Right ventricle myocardium superior (tissue), 1 donor: ENCODE data around the gene TWSG1. TPM values are rescaled to one million over a fixed set of nuclear protein-coding genes. Genes with fewer than 3 reads are reported as not detected.

Experiments
- ATAC-seq: fragments of 200-7000 bp; cut with Tn5 transposase; one replicate; pipeline ENCODE4 v1.9.1; 2020; ENCODE audit warnings: mild to moderate bottlenecking; ENCODE audit not compliant: poor library complexity
- DNase-seq: peaks from one replicate; pipeline ENCODE4 v3.0.0-alpha.2; 2020
- intact Hi-C: fragments of 100-400 bp; cut with DNase I; formaldehyde crosslinking; loops from one replicate; pipeline ENCODE4 v1.11.2; 2022
- long read RNA-seq: library from polyadenylated mRNA; unstranded; transcript quantifications from one replicate; pipeline ENCODE4 v2.0.0, GENCODE V29; 2021
- total RNA-seq: library from RNA; stranded (reverse); fragmentation: NEBNext Ultra II Directional; extraction: Animal tissue kit (Norgen Biotek cat#: 25700); gene quantifications from one replicate; pipeline ENCODE4 v1.2.1, GENCODE V29; 2021
- donor health status: DM: no; HTN: yes; CAD: no; lungs with severe emphysema.

TWSG1 gene
- total RNA-seq, result 8.6 TPM
- long read RNA-seq, transcript TWSG1-201 (5 exons, 3,756 nt), result major isoform, 26 of 28 reads
- long read RNA-seq, partial matches to known transcripts, result 0 of 28 reads
- long read RNA-seq, other reads (novel, unspliced or antisense), result 1 of 28 reads

DNA sequence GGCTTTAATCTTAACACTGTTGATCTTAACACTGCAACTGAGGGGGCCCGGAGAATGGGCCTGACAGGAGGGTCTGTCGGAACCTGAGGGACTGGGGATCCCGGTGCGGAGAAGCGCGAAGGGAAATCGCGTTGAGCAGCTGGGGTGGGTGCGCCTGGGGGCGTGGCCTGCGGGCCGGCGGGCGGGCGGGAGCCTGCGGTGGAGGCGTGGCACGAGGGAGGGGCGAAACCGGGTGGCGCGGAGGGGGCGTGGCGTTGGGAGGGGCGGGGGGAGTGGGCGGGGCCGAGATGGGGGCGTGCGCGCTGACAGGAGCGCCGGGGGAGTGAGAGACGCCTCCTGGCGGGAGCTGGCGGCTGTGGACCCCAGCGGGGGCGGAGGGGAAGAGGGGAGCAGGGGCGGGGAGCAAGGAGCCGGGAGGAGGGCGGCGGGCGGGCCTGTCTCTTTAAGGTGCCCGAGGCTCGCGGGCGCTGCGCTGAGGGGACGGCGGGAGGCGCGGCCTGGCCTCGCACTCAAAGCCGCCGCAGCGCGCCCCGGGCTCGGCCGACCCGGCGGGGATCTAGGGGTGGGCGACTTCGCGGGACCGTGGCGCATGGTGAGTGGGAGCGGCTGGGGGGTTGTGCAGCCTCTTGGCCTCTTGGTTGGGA lies at the start of gene TWSG1:
Gene TWSG1 (plus strand): TSS at position 445 of the 644 bp plus-strand sequence. CDS start 2,457 bp downstream, outside the sequence.
- ATAC-seq, result peak; percentile 97
- intact Hi-C loops, result no loop called here
- DNase-seq, result peak; percentile 96

DNA sequence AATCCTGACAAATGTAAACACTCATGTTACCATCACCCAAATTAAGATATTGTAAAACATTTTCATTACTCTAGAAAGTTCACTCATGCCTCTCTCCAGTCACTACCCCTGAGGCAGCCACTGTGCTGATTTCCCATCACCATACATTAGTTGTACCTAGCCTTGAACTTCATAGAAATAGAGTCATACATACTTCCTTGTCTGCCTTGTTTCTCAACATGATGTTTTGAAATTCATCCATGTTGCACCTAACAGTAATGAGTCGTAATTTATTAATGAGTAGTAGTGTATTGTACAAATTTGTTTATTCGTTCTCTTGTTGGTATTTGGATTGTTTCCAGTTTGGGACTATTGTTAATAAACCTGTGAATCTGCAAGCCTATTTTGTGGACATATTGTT lies 49.0 kb upstream of the TWSG1 start:
- ATAC-seq (no peak), DNase-seq (no peak)
- intact Hi-C loops, result no loop called here

DNA sequence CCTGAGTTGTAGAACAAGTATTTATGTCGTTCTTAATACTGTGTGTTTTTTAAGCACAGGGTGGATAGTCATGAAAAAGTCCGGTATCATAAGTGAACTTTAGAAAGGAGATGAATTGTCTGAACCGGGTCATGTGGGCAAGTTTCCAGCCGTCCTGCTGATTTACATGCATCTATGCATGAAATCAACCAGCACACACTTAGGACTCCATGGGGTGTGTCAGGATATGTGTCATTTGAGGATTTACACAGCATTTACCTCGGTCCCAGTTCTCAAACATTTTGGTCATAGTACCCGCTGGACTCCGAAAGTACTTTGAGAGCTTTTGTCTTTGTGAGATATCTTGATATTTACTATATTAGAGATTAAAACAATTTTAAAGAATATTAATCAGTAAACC lies 47.5 kb upstream of the TWSG1 start:
- ATAC-seq, result no peak
- intact Hi-C loops, result no loop called here
- no peak for DNase-seq

DNA sequence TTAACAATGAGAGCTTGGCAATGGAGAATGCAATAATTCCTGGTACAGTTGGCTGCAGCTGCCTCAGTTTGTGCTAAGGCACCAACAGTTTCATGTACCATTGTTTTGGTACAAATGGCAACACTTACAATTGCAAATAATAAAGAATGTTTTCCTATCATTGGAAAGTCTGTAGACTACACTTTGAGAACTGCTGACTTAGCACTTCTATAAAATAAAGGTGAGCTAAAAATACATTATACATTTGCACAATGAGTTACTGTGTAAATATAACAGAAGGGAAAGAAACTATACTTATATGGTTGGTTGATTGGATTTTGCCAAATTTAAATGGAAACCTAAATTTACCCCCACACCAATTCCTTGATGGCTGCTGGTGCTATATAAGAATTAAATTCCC lies 44.9 kb upstream of the TWSG1 start:
- DNase-seq, result no peak
- ATAC-seq, result no peak
- intact Hi-C loops, result no loop called here

DNA sequence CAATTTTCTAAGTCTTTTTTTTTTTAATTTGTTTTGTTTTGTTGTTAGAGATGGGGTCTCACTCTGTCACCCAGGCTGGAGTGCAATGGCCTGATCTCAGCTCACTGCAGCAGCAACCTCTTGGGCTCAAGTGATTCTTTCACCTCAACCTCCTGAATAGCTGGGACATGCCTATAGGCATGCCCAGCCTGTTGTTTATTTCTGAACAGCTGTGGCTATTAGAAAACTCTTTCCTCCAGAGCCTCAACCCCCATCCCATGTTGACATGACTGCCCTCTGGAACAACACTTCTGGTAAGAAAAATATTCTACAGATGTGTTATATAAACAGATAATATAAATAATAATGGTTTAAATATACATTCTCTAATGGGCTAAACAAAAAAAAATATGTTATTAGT lies 44.4 kb upstream of the TWSG1 start:
- intact Hi-C loops, result no loop called here
- DNase-seq, result no peak
- no peak for ATAC-seq

DNA sequence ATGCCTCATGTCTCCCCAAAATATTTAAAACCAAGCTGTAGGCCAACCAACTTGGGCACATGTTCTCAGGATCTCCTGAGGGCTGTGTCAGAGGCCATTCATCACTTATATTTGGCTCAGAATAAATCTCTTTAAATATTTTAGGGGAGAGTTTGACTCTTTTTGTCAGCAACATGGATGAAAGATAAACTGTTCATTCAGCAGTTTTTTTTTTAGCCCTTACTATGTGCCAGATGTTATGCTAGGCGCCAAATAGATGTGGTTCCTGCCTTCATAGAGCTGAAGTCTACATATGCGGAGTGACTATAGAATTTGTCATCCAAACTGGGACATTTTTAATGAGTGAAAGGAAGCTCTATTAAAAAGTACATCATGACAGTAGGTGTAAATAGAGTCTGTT lies 42.5 kb upstream of the TWSG1 start:
- no peak for DNase-seq
- ATAC-seq, result no peak
- intact Hi-C loops, result no loop called here

DNA sequence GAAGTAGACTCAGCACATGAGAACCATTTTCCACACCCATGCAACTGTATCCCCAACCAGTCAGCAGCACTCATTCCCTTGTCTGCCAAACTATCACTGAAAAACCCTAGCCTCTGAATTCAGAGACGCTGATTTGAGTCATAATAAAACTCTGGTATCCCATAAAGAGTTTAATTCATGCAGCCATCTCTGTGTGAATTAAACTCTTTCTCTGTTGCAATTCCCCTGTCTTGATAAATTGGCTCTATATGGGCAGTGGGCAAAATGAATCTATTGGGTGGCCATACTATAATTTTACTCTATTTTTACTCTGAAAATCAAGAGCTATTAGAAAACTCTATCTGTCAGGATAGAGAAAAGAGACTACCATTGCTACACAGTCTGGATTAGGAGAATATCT lies 40.6 kb upstream of the TWSG1 start:
- DNase-seq, result no peak
- intact Hi-C loops, result no loop called here
- ATAC-seq, result no peak

DNA sequence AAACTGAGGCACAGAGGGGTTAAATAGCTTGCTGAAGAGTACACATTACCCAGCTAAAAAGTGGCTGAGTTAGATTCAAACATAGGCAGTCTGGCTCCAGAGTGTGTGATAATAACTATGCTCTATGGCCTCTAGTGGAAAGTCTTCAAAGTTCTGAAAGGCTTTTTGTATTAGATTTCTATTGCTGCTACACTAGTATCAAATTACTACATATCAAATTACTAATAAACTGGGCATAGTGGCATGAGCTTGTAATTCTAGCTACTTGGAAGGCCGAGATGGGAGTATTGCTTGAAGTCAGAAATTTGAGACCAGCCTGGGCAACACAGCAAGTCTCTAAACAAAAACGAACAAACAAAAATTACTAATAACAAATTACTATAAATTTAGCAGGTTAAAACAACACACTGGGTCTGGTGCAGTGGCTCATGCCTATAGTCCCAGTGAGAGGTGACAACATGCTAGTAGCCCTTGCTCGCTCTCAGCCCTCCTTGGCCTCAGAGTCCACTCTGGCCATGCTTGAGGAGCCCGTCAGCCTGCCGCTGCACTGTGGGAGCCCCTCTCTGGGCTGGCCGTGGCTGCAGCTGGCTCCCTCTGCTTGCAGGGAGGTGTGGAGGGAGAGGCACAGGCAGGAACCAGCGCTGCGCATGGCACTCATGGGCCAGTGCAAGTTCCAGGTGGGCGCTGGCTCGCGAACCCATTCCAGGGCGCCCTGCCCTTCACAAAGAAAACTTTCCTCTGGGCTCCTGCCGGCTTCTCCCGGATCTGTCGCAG lies 38.2 kb upstream of the TWSG1 start:
- no peak for ATAC-seq
- intact Hi-C loops, result no loop called here
- DNase-seq, result no peak

DNA sequence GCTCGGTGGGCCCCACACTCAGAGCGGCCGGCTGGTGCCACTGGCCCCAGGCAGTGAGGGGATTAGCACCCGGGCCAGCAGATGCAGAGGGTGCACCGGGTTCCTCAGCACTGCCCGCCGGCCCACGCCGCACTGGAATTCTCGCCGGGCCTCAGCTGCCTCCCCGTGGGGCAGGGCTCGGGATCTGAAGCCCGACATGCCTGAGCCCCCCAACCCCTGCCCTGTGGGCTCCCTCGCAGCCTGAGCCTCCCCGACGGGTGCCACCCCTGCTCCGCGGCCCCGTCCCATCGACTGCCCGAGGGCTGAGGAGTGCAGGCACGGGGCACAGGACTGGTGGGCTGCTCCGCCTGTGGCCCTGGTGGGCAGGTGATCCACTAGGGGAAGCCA lies 37.6 kb upstream of the TWSG1 start:
- no peak for ATAC-seq
- intact Hi-C loops, result no loop called here
- no peak for DNase-seq

DNA sequence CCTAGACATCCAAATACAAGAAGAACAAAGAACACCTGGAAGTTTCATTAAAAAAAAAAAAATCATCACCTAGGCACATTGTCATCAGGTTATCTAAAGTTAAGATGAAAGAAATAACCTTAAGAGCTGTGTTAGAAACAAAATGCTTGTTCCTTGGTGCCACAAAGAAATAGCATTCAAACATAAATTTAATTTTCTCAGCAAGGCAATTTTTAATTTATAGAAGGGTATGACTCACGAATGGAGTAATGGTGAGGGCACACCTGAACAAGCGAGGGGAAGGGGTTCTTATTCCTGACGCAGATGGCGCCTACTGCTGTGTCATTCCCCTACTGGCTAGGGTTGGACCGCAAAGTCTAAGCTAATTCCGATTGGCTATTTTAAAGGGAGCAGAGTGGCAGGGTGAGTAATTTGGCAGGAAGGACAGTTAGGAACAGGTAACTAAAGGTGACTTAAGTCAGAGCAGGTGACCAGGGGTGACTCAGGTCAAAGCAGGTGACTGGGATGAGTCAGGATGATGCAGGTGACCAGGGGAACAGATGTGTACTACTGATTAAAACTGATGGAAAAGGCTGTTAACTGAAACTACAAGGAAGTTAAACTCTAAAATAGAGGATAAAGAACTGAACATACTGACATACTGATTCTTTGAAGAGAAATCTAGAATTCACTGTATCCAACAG lies 30.0 kb upstream of the TWSG1 start:
- no peak for DNase-seq
- intact Hi-C loops, result no loop called here
- no peak for ATAC-seq

DNA sequence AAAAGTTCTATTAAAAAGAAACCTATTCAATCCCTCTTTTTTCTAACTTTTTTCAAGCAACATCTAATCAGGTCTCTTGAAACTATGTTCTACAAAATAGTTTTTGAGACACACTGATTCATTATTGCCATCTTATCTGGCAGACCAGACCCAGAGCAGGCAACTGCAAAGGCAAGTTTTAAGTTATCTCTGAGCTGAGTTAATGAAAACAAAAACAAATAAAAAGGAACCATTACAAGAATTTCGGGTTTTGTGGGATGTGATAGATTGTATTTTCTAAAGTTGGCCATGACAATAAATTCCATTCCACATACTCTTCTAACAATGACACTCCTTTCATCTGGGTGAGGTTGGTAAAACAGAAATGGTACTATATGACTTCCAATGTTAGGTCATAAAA lies 15.2 kb upstream of the TWSG1 start:
- intact Hi-C loops, result no loop called here
- DNase-seq (no peak), ATAC-seq (no peak)

DNA sequence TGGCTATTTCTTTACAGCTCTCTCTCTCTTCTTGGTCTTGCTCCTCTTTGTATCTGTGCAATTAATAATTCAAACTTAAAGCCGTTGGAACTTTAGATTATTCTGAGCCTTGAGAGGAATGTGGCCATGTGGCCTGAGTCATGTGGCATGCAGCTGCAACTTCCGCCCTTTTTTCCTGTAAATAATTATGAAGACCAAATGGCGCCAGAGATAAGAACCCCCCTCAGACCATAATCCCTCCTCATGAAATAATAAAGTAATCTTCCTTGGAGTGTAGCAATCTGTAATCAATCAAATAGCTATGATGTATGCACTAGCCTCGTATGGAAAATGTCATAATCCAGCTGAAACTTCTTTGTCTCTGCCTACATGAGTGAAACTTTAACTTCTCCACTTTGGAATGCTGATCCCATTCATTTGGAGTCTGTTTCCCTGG lies 13.5 kb upstream of the TWSG1 start:
- ATAC-seq (no peak), DNase-seq (no peak)
- intact Hi-C loops, result no loop called here

DNA sequence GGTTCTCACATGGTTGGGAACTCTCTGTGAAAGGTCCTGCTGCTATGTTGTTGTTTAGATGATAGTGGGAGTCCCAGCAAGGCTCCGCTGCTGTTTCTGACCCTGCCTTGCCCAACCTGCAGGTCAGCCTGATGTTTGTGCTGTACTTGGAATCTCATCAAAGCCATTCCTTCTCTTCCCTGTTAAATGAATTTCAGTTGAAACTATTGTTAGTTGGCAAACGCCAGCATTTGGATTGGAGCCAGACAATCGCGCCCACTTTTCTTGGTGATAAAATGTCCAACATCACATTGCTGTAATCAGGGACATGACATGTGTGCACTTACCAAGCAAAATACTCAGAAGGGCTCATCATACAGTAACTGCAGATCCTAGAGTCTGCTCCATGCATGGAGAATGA lies 12.8 kb upstream of the TWSG1 start:
- no peak for ATAC-seq
- DNase-seq, result no peak
- intact Hi-C loops, result no loop called here

DNA sequence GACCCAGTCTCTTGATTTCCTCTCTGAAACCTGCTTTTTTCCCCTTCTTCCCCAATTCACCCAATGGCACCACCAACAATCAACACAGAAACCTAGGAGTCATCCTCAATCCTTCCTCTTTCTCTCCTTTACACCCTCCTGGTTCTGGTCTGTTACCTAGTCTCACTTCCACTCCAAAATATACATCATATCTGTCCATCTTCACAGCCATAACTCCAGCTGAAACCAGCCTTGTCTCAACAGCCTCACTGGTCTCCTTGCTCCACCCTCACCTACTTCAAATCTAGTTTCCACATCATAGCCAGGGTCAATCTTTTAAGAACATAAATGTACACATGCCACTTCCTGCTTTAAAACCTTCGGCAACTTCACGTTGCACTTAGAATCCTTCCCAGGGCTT lies 11.8 kb upstream of the TWSG1 start:
- intact Hi-C loops, result no loop called here
- ATAC-seq (no peak), DNase-seq (no peak)

DNA sequence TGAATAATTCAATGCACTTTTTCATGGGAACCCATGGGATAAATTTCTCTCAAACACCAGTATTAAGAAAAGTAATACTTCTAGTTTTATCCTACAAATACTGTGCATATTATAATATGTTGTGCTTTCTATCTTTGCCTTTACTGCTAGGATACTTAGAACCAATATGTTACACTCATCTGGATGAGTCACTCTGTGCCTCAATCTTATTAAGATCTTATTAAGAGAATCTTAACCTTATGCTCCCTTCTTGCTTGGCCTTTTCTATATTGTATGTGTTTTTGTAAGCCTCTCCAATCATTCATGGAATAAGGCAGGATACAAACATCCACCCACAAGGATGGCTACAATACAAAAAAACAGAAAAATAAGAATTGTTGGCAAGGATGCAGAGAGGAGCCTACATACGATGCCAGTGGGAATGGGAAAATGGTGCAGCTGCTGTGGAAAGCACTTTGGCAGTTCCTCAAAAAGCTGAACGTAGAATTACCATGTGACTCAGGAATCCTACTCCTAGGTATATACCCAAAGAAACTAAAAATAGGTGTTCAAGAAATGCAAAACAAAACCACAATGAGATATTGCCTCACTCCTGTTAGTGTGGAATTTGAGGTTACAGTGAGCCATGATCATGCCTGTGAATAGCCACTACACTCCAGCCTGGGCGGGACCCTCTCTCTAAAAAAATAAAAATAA lies 10.7 kb upstream of the TWSG1 start:
- ATAC-seq (no peak), DNase-seq (no peak)
- intact Hi-C loops, result no loop called here

DNA sequence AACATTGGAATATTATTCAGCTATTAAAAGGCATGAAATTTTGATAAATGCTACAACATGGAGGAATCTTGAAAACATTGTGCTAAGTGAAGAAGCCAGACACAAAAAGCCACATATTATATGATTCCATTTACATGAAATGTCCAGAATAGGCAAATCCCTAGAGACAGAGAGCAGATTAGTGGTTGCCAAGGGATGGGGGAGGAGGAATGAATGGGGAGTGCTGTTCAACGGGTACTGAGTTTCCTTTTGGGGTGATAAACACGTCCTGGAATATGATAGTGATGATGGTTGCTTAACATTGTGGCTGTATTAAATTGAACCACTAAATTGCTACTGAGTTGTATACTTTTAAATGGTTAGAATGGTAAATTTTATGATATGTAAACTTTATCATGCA lies 8.9 kb upstream of the TWSG1 start:
- intact Hi-C loops, result no loop called here
- DNase-seq (no peak), ATAC-seq (no peak)

DNA sequence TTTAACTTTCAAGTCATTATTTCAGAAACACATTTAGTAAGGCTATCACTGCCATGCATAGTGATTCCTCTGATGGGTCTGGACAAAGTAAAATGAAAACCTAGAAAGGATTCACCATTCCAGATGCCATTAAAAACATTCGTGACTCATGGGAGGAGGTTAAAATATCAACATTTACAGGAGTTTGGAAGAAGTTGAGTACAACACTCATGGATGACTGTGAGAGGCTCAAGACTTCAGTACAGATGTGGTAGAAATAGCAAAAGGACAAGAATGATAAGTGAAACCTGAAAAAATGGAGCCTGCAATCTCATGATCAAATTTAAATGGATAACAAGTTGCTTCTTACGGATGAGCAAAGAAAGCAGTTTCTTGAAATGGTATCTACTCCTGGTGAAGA lies 5.8 kb upstream of the TWSG1 start:
- no peak for ATAC-seq
- intact Hi-C loops, result no loop called here

DNA sequence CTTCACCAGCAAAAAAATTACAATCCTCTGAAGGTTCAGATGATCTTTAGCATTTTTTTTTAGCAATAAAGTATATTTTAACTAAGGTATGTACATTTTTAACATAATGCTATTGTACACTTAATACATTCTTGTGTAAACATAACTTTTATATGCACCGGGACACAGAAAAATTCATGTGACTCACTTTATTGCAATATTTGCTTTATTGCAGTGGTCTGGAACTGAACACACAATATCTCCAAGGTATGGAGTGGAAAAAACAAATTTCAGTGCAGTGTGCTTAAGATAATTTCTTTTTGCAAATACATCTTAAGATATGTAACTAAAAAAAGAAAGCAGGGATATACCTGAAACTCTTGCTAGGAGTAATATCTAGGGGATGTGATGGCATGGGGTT lies 5.1 kb upstream of the TWSG1 start:
- intact Hi-C loops, result no loop called here

More for the DNA sequence above, 5.8 kb upstream of the TWSG1 start:
- DNase-seq, result no peak

DNA sequence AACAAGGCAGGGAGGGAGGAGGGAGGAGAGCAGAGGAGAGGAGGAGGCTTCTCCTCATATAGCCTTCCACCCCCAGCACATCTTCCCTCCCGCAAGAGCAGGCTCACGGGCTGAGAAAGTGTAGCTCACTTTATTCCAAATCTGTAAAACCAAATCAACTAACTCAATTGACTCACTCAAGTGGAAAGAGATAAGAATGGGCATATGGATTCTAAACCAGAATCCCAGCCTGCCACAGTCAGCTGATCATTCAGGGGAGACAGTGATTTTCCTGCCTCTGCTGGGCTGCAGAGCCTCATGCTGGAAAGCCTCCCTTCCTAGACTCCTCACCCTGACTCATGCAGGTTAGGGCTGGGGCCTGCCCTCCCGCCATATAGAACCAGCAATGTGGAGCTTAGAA lies 4.2 kb upstream of the TWSG1 start:
- DNase-seq (no peak), ATAC-seq (no peak)
- intact Hi-C loops, result no loop called here

More for the DNA sequence above, 5.1 kb upstream of the TWSG1 start:
- DNase-seq (no peak), ATAC-seq (no peak)
